NCI-H460 (cell line): ENCODE measurements around the gene RBM15B. TPM values are rescaled to one million over a fixed set of nuclear protein-coding genes. Genes with fewer than 3 reads are reported as not detected.
A peak's percentile ranks its signal among the peaks of the same experiment; 100 is the strongest.
"Not testable (repeated sequence)": the region's sequence is repeated elsewhere in the genome, so short reads cannot be mapped to it uniquely, and the experiment has no call there.

Source experiments
- DNase-seq: peaks from one replicate; pipeline ENCODE4 v3.0.0-alpha.2; 2016; ENCODE audit warnings: low read depth; ENCODE audit errors: extremely low read depth
- total RNA-seq: library from RNA; depleted of rRNA; stranded (reverse); fragments of >200 nt; shearing (Covaris generic); gene quantifications from 2 replicates; pipeline ENCODE4 v1.2.3, GENCODE V29; 2014

The RBM15B gene
- total RNA-seq, 1 experiment from 2014 or later: 19.9 TPM

DNA sequence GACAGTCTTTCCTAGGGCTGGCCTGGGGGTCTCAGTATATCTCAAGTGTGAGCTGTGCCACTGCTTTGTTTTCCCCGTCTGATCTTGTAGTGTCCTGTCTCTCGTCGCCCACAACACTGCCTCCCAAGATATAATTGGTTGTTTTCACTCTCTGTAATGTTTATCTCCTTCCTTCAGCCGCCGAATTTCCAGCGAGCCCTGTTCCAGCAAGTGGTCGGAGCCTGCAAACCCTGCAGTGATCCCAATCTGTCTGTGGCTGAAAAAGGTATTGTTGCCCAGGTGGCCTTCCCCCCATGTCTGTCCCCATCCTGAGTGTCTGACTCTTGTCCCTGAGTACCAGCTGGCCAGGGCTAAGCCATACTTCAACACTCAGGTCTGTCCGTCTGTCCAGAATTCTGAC, 15.5 kb upstream of the RBM15B start:
- no peak for DNase-seq

GRCh38 chr3:51378065-51378464, 13.0 kb upstream of the RBM15B start:
- DNase-seq: no peak

DNA sequence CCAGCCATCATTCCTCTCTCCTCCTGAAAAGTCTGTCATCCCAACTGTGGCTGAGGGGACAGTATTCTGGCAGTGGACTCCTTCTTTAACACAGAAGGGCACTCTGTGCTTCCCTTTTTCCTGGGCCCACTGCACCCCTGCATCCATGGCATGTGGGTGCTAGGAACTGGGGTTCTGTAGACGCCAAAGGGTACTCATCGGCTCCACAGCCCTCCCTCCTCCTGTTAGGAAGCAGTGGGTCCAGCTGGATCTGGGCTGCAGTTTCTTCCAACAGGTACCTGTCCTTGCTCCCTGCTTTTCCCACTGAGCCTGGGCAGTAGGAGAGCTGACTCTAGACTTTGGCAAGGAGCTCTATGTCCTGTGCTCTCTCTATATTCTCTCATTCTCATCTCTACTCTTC, 12.4 kb upstream of the RBM15B start:
- no peak for DNase-seq

- no peak for DNase-seq
These were observed 11.8 kb upstream of the RBM15B start for GRCh38 chr3:51379301-51379700.

DNA sequence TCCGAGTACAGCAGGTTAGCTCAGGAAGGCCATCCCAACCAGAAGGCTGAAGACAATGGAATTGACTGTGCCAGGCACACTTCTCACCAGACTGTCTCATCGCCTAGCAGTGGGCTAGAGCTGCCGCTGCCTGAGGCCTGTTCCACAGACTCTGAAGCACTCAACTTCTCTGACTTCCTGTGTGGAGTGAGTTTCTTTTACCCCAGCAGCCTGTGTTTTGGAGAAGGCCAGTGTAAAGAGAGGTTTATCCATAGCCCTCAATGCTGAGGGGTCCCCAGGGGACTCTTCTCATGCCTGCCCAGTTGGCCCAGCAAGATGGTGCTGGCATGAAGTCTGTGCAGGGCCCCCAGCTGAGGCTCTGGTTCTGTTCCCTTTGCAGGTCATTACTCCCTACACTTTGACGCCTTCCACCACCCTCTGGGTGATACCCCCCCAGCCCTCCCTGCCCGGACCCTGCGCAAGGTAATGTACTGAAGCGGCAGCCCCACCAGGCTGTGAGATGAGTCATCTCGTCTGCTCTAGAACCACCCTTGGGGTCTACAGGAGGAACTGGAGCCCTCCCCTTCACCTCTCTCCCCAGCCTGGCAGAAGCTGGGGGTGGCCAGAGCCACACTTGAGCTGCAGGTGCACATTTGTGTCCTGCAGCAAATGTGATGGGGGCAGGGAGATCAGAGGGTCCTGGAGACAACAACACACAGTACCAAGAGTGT, 11.2 kb upstream of the RBM15B start:
- DNase-seq: no peak

DNA sequence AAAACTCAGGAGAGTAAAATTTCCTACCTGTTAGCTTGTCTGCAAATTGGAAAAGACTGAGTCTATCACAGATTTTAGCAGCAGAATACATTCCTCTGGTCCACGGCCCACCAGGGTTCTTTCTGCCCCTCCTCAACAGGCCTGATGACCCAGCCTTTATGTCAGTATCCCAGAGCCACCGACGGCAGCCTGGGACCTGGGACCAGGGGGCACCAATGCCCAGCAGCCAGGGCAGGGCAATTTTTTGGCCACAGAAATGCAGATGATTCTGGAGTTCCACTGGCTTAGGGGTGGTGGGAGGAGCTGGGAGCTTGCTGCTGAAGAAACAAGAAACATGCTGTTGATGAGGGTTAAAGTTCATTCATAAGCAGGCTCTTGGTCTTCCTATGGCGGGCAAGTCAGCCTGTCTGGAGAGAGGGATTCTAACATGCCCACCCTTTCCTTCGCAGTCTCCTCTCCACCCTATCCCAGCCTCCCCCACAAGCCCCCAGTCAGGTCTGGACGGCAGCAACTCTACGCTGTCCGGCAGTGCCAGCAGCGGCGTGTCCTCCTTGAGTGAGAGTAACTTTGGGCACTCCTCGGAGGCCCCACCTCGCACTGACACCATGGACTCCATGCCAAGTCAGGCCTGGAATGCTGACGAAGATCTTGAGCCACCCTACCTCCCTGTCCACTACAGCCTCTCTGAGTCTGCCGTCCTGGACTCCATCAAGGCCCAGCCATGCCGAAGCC, 10.3 kb upstream of the RBM15B start:
- DNase-seq: no peak

DNA sequence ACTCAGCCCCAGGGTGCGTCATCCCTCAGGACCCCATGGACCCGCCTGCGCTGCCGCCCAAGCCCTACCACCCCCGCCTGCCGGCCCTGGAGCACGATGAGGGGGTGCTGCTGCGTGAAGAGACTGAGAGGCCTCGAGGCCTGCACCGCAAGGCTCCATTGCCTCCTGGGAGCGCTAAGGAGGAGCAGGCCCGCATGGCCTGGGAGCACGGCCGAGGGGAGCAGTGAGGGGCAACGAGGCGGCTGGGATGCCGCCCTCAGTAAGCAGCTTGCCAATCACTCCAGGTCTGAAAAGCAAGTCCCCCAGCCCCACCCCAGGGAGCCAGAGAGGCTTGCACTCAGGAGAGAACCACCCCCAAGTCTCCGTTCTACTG, 9.8 kb upstream of the RBM15B start:
- DNase-seq: no peak

DNA sequence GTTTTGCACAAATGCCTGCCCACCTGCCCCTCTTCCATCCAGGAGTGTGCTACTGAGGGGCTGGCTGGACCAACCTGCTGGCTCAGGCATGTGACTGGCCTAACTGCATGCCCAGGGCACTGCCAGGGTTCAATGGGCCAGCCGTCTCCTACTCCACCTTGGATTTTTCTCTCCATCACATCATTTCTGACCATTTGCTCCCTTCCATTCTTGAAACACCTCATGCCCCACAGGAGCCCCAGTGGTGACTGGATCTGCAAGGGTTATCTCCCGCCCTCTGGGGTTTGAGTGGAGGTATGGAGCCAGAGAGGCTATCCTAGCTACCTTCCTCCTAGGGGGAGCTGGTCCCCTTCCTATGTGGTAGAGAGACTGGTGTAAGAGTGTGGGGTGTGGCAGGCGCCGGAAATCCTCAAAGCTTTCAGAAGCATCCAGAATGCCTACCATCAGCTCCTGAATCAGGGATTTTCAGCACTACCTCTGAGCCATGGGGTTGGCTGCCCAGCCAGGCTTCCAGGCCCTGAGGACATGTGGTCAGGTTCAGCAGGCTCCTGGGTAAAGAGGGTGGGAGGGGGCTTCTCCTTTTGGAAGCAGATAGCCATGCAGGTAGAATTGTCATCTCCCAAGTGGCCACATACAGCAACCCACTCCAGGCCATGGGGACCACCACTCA, 8.9 kb upstream of the RBM15B start:
- DNase-seq: no peak

DNA sequence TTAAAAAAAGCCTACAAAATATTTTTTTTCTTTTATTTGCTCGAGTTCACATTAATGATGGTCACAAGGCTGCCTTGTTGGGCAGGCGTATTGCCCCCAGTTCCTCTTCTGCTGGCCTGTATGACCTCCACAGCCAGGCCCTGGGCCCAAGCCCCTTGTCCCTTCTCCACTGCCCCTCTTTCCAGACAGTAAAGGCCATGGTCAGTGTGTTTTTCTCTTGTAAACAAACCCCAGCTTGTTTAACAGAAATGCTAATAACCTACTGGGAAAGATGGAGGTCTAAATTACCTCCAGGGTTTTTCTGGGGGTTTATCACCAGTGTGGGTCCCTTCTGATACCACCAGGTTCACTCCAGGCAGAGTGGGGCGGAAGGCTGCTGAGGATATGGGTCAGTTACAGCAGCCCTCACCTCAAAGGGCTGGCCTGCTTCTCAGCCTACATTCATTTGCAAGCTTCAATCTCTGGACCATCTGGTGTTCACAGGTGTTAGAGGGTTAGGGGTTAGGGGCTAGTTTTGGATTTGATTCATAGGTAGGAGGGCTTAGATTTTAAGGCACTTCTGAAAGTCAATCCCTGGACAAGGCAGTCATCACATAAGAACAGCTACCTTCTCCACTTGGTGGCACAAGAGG, 8.0 kb upstream of the RBM15B start:
- DNase-seq: no peak

GRCh38 chr3:51384055-51384725, 6.9 kb upstream of the RBM15B start:
- DNase-seq: no peak

GRCh38 chr3:51384726-51385473, 6.2 kb upstream of the RBM15B start, which contains the start of gene MANF:
Gene MANF, plus strand, starts transcription at chr3:51385291. Its CDS starts 52 bp downstream, at chr3:51385343.
- peak; percentile 94 for DNase-seq

DNA sequence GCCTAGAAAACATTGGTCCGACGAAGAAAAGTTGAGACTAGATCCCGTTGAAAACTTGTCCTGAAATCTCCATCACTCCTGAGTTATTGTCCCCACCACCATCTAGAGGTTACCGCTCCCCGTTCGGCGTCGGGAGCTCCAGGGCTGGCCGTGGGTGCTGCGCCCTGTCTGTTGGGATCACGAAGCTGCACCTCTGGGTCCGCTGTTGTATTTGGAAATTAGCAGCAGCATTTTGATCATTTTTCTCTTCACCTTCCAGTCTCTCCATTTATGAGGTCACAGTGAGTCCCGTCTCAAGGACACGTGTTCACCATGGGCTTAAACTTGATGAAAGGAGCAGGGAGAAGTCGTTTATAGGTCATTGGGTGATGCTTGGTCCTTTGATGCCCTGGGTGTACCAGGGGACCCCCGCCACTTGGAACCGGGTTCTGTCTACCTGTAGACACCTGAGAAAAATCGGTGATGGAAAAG, 5.4 kb upstream of the RBM15B start:
- no peak for DNase-seq

GRCh38 chr3:51386159-51386851, 4.8 kb upstream of the RBM15B start:
- DNase-seq: no peak

DNA sequence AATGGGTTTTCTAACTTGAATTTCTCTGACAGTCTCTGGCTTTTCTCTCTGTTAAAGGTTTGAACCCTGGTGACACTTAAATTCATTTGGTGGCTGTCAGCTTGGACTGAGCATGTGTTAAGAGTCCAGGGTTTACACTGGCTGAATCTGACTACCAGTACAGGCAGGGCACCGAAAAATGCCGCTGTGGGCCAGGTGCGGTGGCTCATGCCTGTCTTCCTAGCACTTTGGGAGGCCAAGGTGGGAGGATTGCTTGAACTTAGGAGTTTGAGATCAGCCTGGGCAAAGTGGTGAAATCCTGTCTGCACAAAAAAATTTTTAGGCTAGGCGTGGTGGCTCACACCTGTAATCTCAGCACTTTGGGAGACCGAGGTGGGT, 4.2 kb upstream of the RBM15B start:
- no peak for DNase-seq

DNA sequence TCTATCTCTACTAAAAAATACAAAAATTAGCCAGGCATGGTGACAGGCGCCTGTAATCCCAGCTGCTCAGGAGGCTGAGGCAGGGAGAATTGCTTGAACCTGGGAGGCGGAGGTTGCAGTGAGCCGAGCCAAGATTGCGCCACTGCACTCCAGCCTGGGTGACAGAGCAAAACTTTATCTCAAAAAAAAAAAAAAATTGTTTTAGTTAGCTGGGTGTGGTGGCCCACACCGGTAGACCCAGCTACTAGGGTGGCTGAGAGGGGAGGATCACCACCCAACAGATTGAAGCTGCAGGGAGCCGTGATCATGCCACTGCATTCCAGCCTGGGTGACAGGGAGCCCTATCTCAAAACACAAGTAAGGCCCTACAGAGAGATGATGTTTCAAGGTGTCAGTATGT, 3.8 kb upstream of the RBM15B start:
- DNase-seq: not testable (repeated sequence)

DNA sequence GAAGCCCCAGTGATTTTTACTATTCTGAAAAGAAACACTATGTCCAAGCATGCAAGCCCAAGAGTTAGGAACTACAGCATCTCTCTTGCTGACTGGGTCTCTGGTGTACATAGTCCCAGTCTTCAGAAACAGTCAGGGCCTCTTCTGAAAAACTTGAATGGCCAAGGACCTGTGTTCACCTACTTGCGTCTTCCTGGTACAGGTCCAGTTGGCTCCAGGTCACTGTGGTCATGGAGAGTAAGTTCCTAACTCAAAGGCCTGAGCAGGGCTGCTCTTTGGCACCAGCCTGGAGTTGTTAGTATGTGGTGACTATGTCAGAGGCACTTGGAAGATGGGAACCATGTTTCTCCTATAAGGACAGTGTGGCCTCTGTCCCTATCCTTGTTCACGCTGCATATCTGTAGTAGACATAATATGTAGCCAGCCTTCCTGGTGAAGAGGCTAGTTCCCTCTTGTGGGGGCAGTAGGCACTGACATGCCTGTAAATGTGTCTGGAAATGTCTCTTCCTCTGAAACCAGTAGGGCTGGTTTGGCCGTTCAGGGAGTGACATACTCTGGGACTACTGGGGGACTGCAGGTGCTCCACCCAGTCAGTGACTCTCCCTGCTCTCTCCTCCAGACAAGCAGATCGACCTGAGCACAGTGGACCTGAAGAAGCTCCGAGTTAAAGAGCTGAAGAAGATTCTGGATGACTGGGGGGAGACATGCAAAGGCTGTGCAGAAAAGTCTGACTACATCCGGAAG, 2.6 kb upstream of the RBM15B start:
- DNase-seq: no peak

- peak; percentile 38 for DNase-seq
These were observed 1.5 kb upstream of the RBM15B start for GRCh38 chr3:51389423-51390183.
